T47D (cell line): ENCODE results near the gene DLD.

Source experiments
- DNase-seq, 2 experiments: peaks; one replicate each; pipeline versions ENCODE4 v3.0.0 to v3.0.0-alpha.2; 2011 to 2012; ENCODE audit warnings: low read depth in 1 of 2, low spot score in 1 of 2
- JUND ChIP-seq: IDR thresholded peaks from 2 replicates; pipeline ENCODE4 v1.6.1; 2012; ENCODE audit warnings: low read depth
- in situ Hi-C: cut with HindIII; loops from 2 replicates; pipeline ENCODE4 v1.10.0; 2016; ENCODE audit warnings: low sequenced_read_pairs, low pct_unique_long_range_greater_than_20kb

Gene DLD

DNA sequence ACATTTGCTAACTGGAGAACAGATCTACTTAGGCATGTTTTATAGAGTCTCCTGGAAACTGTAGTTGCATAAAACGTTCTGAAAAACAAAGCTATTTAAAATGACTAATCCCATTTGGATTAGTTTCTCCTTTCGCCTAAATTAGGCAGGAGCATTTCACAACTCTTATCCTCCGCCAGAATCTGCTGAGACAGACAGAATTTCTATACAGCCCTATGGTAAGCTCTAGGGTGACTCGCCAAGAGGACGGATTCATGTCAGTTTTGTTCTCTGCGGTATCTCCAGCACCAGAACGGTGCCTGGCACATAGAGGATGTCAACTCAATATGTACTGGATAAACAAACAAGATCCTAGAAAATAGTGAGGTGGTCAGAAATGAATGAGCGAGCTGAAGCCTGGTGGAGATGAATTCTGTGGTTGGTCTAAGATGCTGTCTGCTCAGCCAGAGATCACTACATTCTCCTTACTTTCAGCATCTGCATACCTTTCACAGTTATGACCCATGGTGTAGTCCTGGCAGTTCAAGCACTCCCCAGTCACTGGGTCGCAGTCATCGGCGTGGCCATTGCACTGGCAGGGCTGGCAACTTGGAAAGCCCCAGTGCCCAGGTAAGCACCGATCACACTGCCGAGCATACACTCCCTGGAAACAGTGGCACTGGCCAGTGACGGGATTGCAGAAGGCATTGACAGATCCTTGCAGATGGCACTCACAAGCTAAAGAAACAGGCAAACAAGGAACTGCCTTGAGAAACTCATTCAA lies 68.0 kb downstream of the DLD start:
- DNase-seq = no peak
- in situ Hi-C loops = no loop called here
- no peak for TF ChIP-seq JUND

- in situ Hi-C loops = no loop called here
- no peak for DNase-seq
- TF ChIP-seq JUND = no peak
Observed at GRCh38 chr7:107959527-107959898, 68.5 kb downstream of the DLD start.

DNA sequence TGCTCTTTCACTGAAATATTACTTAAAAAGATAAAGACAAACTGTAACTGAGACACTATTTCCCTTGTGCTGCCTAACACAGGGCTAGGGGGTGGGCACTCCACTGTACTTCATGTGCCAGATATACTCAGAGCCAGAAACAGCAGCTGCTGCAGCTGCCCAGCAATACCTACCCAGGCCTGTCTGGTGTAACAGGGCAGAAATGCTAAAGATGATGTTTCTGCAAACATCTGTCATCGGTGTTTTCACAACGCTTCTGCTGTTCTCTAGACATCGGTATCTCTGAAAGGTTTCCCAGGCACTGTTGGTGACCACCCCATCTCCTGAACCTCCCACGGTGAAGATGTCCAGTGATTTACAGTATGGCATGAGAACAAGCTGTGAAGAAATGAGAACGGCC lies 69.3 kb downstream of the DLD start:
- no peak for DNase-seq
- no peak for TF ChIP-seq JUND
- in situ Hi-C loops = no loop called here

- DNase-seq = no peak
- no peak for TF ChIP-seq JUND
- in situ Hi-C loops = no loop called here
Observed at GRCh38 chr7:107961405-107961804, 70.4 kb downstream of the DLD start.

- in situ Hi-C loops = no loop called here
- no peak for DNase-seq
Observed at GRCh38 chr7:107962817-107963216, 71.8 kb downstream of the DLD start.

GRCh38 chr7:107964510-107964909 lies 73.5 kb downstream of the DLD start:
- no peak for DNase-seq
- no peak for TF ChIP-seq JUND
- in situ Hi-C loops = no loop called here

More at GRCh38 chr7:107962817-107963216, 71.8 kb downstream of the DLD start:
- TF ChIP-seq JUND = no peak

DNA sequence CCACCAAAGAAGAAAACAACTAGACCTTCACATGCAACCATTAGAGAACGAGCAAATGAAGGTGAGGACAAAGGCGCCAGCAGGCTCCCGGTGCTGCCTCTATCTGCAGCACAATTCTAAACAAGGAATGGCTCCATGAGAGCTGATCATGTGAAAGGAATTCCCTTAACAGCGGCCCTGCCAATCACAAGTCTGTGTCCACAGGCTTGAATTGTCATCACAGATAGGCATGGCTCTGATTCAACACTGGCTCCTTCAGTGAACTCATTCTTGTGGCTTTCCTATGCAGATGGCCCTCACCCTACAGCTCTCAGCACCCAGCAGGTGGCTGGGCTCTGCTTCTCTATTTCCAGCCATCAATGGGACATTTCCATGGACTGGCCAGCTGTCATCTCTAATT lies 75.7 kb downstream of the DLD start:
- no peak for DNase-seq
- in situ Hi-C loops = no loop called here
- TF ChIP-seq JUND = no peak

GRCh38 chr7:107967420-107967819 lies 76.4 kb downstream of the DLD start:
- in situ Hi-C loops = no loop called here
- peak in 1 of 2 experiments; percentile 43 for DNase-seq
- no peak for TF ChIP-seq JUND

- DNase-seq = no peak
- TF ChIP-seq JUND = no peak
- in situ Hi-C loops = no loop called here
Observed at GRCh38 chr7:107968449-107968848, 77.5 kb downstream of the DLD start.

DNA sequence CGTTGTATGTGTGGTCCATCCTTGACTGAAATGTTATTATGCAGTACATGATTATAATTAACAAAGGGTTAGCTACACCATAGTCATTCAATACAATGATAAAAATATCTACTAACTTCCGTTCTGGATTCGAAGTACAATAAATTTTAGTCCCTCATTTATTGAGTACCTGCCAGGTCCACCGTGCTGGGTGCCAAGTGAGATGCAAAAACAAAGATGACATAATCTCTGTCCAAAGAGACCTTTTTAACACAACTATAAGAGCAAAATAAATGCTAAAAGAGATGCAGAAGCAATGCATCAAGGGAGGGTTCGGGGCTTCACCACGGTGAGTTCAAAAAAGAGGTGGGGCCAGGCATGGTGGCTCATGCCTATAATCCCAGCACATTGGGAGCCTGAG lies 78.9 kb downstream of the DLD start:
- in situ Hi-C loops = no loop called here
- no peak for DNase-seq
- no peak for TF ChIP-seq JUND
